NAMALWA (cell line): ENCODE results near the gene MAGOH.

Experiments used
- DNase-seq: peaks from one replicate; pipeline ENCODE4 v3.0.0-alpha.2; 2015; ENCODE audit warnings: low spot score

MAGOH gene

GRCh38 chr1:53238197-53239155, at the start of gene MAGOH:
Gene MAGOH, minus strand, starts transcription at chr1:53238518. Its CDS starts 70 bp downstream, at chr1:53238448.
- DNase-seq: peak; percentile 97

DNA sequence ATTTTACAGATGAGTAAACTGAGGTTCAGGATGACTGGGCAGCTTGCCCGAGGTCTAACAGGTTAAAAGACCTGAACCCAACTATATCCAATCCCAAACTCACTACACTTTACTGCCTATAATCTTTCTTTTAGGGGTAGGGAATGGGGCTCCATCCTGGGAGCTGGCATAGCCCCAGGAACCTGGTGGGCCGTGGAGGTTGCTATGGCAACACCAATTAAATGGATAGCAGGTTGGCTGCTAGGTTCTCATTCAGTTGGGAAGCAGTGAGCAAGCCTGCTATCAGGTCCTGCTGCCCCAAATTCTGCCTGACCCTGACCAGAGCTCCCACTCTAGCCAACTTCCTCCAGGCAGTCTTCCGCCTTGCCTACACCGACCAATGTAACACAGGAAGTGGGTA, 48.6 kb upstream of the MAGOH start:
- no peak for DNase-seq

- no peak for DNase-seq
These were observed 47.8 kb upstream of the MAGOH start for GRCh38 chr1:53285969-53286760.

- no peak for DNase-seq
These were observed 47.2 kb upstream of the MAGOH start for GRCh38 chr1:53285546-53285945.

GRCh38 chr1:53284224-53285020, 46.1 kb upstream of the MAGOH start:
- no peak for DNase-seq

DNA sequence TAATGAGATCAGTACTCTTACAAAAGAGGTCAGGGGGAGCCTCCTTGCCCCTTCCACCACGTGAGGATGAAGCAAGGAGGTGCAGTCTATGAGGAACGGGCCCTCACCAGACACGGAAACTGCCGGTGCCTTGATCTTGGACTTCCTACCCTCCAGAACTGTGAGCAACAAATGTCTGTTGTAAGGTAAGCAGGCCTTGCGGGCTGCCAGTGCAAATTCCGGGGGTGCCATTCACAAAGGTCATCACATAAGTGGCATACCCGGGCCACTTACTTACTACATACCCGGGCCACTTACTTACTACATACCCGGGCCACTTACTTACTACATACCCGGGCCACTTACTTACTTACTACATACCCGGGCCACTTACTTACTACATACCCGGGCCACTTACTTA, 44.8 kb upstream of the MAGOH start:
- peak; percentile 24 for DNase-seq

DNA sequence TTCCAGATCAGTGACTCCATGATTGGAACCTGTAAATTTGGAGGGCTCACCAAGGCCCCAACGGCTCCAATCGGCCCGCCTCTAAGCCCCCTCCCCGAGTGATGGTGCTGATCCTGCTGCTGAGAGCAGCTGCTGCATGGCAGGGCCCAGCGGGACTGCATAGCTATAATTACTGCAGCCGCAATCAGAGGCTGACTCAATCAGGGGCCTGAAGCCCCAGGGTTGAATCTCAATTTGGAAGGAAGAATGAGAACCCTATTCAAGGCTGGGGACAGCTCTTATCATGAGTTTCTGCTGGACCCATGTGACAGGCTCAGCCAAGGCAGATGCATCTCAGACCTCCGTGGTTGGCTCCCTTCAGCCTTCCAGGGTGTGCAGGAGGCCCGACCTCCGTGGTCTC, 42.8 kb upstream of the MAGOH start:
- no peak for DNase-seq

DNA sequence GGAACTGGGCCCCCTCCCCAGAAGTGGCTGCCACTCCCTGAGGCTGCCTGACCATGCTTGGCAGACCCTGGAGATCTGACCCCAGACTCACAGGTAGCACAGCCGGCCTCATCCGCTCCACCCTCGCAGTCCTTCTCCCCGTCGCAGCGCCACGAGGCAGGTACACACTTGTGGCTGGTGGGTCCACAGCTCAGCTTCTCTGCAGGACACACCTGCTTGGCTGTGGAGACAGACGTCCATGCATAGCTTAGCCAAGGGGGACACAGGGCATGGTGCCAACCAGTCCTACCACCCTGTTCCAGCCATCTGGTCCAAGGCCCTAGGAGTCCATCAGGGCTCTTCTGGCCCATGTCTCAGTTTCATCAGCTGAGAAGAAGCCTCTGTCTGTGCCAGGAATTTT, 42.2 kb upstream of the MAGOH start:
- no peak for DNase-seq

- DNase-seq: no peak
These were observed 41.2 kb upstream of the MAGOH start for GRCh38 chr1:53279296-53280200.

GRCh38 chr1:53278298-53278725, 40.0 kb upstream of the MAGOH start:
- DNase-seq: peak; percentile 68

DNA sequence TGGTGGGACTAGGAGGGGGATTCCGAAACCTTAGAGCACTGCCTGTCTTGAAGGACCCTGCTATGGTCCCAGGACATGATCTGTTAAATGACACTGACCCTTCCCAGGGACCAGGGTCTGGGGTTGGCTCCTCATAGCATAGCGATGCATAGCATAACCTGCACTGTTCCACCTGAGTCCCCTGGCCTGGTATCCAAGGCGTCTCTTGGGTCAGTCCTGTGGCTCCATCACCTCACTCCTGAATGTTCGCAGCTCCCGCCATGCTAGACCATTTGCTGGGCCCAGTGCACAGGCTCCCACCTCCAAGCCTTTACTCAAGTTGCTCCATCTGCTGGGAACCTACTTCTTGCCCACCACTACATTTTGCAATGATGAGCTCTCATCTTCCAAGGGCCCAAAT, 39.0 kb upstream of the MAGOH start:
- DNase-seq: no peak

GRCh38 chr1:53276902-53277281, 38.6 kb upstream of the MAGOH start:
- DNase-seq: no peak

DNA sequence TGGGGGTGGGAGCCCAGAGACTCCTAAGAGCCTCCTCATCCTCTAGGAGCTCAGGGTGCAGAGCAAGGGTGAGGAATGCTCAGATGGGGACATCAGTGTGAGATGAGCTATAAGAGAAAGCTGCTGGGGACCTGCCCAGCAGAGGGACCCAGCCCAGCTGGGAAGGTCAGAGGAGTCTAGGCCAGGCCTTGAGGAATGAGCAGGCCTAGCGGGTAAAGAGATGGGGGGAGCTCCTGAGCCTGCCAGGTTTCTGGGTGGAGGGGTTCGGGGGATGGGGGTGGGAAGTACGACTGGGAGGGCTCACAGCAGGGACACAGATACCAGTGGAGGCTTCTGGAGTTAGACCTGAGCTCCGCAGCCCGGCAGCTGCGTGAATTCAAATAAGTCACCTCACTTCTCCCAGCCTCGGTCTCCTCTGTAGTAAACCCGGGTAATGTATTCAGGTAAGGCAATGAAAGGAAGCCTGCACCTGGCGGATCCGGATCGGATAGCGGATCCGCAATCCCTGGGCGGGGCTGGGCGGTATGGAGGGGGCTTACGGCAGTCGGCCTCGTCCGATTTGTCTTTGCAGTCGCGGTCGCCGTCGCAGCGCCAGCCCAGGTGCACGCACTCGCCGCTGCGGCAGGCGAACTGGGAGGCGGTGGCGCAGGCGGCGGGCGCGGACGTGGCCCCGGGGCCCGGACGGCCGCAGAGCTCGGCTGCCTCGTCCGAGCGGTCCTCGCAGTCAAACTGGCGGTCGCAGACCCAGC, 38.0 kb upstream of the MAGOH start:
- DNase-seq: no peak

- no peak for DNase-seq
These were observed 37.2 kb upstream of the MAGOH start for GRCh38 chr1:53275566-53275965.

- DNase-seq: no peak
These were observed 36.3 kb upstream of the MAGOH start for GRCh38 chr1:53274541-53275185.

DNA sequence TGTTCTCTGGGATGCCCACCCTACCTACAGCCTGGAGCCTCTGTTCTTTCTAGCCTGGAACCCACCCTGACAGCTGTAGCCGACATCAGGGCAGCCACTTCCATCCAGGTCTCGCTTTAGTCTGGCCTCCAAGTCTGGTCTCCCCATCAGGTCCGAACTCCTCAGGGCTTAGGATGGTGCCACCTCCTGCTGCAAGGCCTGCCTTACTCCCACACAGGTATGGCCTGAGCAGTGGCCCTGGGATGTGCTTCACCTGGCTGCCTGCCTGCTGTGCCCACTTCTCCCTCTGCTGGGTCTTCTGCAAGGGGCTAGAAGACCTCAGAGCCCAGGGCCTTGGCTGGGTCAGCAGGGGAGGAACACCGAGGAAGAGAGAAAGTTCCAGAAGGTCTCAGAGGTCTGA, 35.7 kb upstream of the MAGOH start:
- DNase-seq: no peak

- DNase-seq: no peak
These were observed 35.2 kb upstream of the MAGOH start for GRCh38 chr1:53273526-53273925.

GRCh38 chr1:53272349-53272748, 34.0 kb upstream of the MAGOH start:
- DNase-seq: no peak

DNA sequence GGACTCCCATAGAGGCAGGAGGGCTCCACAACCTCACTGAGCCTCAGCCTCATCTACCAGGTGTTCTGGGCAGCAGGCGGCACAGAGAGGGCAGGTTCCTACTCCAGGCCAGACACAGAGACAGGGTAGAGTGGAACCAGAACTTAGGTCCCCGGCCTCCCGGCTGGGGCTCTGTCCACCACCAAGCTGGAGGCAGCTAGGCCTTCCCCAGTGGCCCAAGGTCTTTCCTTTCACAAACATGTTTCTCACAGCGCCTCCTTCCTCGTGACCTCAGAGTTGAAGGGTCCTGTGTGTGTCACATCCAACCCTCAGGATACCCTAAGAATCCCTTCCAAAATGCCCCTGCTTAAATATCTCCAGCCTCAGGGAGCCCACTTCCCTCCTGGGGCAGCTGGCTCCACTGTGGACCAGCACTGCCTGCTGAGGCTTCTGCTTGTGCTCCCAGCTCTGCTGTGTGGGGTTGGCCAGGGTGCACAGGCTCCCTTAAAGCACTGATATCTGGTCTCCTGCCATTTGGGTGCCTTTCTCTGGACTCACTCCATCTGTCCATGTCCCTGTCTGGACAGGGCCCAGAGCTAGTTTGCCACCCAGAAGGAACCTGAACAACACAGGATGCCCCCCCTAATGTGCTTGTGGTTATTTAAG, 33.2 kb upstream of the MAGOH start:
- DNase-seq: no peak
